MCF 10A (cell line): Measurements from ENCODE around the gene NEBL. TPM values are rescaled to one million over a fixed set of nuclear protein-coding genes. Genes with fewer than 3 reads are reported as not detected.

Experiments
- BruUV-seq: library from RNA; stranded (reverse); fragments of 400-500 nt; replicated peaks from 2 replicates; lab custom pipeline; 2021; lab: Mats Ljungman, UMichigan
- CTCF ChIA-PET: fragments of 300-600 bp; sonication (Branson Sonifier 250); formaldehyde crosslinking; extraction: SDS; loops from one replicate; lab custom pipeline; 2021; ENCODE audit warnings: antibody characterized with exemption, inconsistent platforms; lab: Yijun Ruan, JAX
- POLR2A ChIA-PET: fragments of 300-600, 350-650 bp; sonication (Branson Sonifier 250); formaldehyde crosslinking; extraction: SDS; loops from one replicate; lab custom pipeline; 2020; ENCODE audit warnings: antibody characterized with exemption, inconsistent platforms; lab: Yijun Ruan, JAX
- DNase-seq: peaks from one replicate; pipeline ENCODE4 v3.0.0-alpha.2; 2018; ENCODE audit not compliant: unreplicated experiment
- H3K27ac Mint-ChIP-seq: one replicate; pipeline ENCODE4 v1.8.0; 2022; ENCODE audit warnings: mild to moderate bottlenecking, low read depth, mixed read lengths; ENCODE audit not compliant: unreplicated experiment
- H3K27me3 Mint-ChIP-seq: one replicate; pipeline ENCODE4 v1.8.0; 2022; ENCODE audit warnings: mixed read lengths; ENCODE audit not compliant: insufficient read depth, unreplicated experiment
- H3K36me3 Mint-ChIP-seq: one replicate; pipeline ENCODE4 v1.8.0; 2022; ENCODE audit warnings: mild to moderate bottlenecking, moderate library complexity, mixed read lengths; ENCODE audit not compliant: insufficient read depth, unreplicated experiment
- H3K4me1 Mint-ChIP-seq: one replicate; pipeline ENCODE4 v1.8.0; 2022; ENCODE audit warnings: mixed read lengths; ENCODE audit not compliant: insufficient read depth, unreplicated experiment
- H3K4me3 Mint-ChIP-seq: one replicate; pipeline ENCODE4 v1.8.0; 2022; ENCODE audit warnings: mild to moderate bottlenecking, moderate library complexity, mixed read lengths; ENCODE audit not compliant: unreplicated experiment
- H3K9me3 Mint-ChIP-seq: one replicate; pipeline ENCODE4 v1.8.0; 2022; ENCODE audit warnings: mixed read lengths; ENCODE audit not compliant: unreplicated experiment
- intact Hi-C: fragments of 100-400 bp; cut with micrococcal nuclease; formaldehyde crosslinking; loops from 2 replicates; pipeline ENCODE4 v1.14.1; 2022
- total RNA-seq: library from RNA; stranded (reverse); gene quantifications from 2 replicates; pipeline ENCODE4 v1.2.3, GENCODE V29; 2022
- TF ChIP-seq, protein P1 (sequence below): fragments of 200-600 bp; IDR thresholded peaks from one replicate; pipeline ENCODE4 v1.8.0; 2022; ENCODE audit warnings: antibody characterized with exemption, mild to moderate bottlenecking; ENCODE audit not compliant: unreplicated experiment

Gene NEBL
- total RNA-seq, 1 experiment from 2014 or later = 30.6 TPM

DNA sequence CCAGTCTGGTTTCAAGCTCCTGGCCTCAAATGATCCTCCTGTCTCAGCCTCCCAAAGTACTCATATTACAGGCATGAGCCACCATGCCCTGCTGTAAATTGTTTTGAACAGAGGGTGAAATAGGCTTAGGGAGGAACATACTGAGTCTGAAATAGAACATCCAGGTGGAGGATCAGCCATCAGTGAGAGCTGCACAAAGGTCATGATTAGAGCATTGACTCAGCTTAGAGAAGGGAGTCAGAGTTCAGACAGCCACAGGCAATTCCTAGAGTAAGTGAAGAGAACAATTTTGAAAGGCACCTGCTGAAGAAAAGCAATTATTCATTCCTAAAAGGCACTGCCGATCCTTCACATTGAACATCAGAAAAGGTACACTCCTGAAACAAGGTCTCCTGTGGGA is 15.9 kb upstream of the NEBL start:
- Mint-ChIP-seq H3K9me3 (no peaks in the 10 kb centered on the region), H3K27me3 (no peaks in the 10 kb centered on the region), H3K4me3 (no peak overlapping the region), H3K36me3 (no peaks in the 10 kb centered on the region), H3K4me1 (no peaks in the 10 kb centered on the region), H3K27ac (no peak overlapping the region)
- ChIA-PET POLR2A (interaction anchor here (1.7 kb wide), 1 partner anchor 13 kb away, joined by 5 read pairs; no protein-coding TSS in a partner anchor), CTCF (interaction anchor here (0.7 kb wide), 2 partner anchors 44 to 395 kb away, joined by 3 to 5 read pairs; no protein-coding TSS in a partner anchor)
- TF ChIP-seq, protein P1, sequence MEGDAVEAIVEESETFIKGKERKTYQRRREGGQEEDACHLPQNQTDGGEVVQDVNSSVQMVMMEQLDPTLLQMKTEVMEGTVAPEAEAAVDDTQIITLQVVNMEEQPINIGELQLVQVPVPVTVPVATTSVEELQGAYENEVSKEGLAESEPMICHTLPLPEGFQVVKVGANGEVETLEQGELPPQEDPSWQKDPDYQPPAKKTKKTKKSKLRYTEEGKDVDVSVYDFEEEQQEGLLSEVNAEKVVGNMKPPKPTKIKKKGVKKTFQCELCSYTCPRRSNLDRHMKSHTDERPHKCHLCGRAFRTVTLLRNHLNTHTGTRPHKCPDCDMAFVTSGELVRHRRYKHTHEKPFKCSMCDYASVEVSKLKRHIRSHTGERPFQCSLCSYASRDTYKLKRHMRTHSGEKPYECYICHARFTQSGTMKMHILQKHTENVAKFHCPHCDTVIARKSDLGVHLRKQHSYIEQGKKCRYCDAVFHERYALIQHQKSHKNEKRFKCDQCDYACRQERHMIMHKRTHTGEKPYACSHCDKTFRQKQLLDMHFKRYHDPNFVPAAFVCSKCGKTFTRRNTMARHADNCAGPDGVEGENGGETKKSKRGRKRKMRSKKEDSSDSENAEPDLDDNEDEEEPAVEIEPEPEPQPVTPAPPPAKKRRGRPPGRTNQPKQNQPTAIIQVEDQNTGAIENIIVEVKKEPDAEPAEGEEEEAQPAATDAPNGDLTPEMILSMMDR = no peak
- intact Hi-C loops = no loop called here
- DNase-seq = no peak
- BruUV-seq = no TSS peak

DNA sequence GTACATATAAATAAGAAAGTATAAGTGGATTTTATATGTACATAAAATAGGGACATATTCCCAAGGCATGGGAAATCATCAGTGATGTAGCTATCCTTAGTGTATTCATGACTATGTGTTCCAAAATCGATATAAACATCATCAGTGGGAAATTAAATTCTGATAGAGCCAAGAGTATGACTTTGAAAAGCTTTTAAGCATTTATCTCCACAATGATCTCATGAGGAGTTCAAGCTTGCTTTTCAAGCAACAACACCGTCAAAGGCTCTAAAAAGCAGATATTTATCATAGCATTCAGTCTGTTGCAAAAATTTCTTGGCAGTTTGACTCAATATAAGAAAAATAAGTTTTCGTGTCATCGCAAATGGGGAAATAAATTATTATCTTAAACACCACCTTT is 14.5 kb upstream of the NEBL start:
- intact Hi-C loops = no loop called here
- Mint-ChIP-seq H3K9me3 (no peaks in the 10 kb centered on the region), H3K4me3 (no peak overlapping the region), H3K27me3 (no peaks in the 10 kb centered on the region), H3K27ac (no peak overlapping the region), H3K4me1 (no peaks in the 10 kb centered on the region), H3K36me3 (no peaks in the 10 kb centered on the region)
- ChIA-PET POLR2A (interaction anchor here (0.8 kb wide), 1 partner anchor 1318 kb away, joined by 3 read pairs; no protein-coding TSS in a partner anchor), CTCF (no interaction called here)
- no TSS peak for BruUV-seq
- TF ChIP-seq, protein P1 = no peak
- DNase-seq = no peak

DNA sequence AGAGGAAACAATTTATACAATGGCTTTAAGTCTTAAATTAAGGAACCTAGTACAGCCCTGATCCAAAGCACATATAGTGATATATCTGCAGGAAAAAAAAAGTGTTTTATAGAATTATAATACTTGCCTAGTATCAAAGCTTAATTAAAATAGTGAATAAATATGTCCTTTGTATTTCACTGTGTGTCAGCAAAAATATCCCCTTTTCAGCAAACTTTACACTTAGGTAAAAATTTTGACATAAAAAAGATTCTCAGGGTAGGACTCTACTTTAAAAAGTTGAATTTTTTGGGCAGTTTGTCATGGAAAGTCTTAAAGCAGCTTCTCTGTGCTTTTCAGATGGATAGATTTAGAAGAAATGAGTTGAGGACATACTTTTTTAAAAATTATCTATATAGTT is 12.7 kb upstream of the NEBL start:
- intact Hi-C loops = no loop called here
- no TSS peak for BruUV-seq
- CTCF ChIA-PET = interaction anchor here (0.6 kb wide), 1 partner anchor 25 kb away, joined by 3 read pairs; no protein-coding TSS in a partner anchor

DNA sequence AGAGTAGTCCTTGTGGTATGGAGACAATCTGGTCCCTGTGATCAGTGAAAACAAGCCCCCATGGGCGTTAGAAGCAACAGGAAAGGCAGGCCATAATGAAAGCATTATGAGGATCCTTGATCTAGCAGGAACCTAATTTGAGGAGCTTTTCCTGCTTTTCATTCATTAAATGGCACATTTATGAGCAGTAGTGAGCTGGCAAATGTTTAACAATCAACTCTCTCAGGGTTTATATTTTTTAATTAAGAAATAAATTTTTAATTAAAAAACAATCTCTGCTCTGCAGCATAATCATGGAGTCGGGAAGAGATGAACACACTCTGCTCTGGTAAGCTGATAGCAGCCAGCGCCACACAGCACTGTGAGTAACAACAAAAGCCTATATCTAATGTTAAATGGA is 11.3 kb upstream of the NEBL start:
- POLR2A ChIA-PET = no interaction called here
- no peak overlapping the region for H3K27ac Mint-ChIP-seq
- no peaks in the 10 kb centered on the region for H3K27me3 Mint-ChIP-seq
- DNase-seq = no peak
- CTCF ChIA-PET = interaction anchor here (1.1 kb wide), 1 partner anchor 8 kb away, joined by 3 read pairs; no protein-coding TSS in a partner anchor
- no TSS peak for BruUV-seq
- intact Hi-C loops = no loop called here
- H3K36me3 Mint-ChIP-seq = peaks cover 4% of the 10 kb centered on the region
- H3K4me3 Mint-ChIP-seq = no peak overlapping the region
- TF ChIP-seq, protein P1 = no peak
- H3K9me3 Mint-ChIP-seq = no peaks in the 10 kb centered on the region
- no peaks in the 10 kb centered on the region for H3K4me1 Mint-ChIP-seq

More for the DNA sequence above, 12.7 kb upstream of the NEBL start:
- DNase-seq = no peak
- TF ChIP-seq, protein P1 = no peak
- Mint-ChIP-seq H3K36me3 (no peaks in the 10 kb centered on the region), H3K27ac (no peak overlapping the region), H3K9me3 (no peaks in the 10 kb centered on the region), H3K4me1 (no peaks in the 10 kb centered on the region), H3K4me3 (no peak overlapping the region), H3K27me3 (no peaks in the 10 kb centered on the region)
- POLR2A ChIA-PET = interaction anchor here (0.7 kb wide), 1 partner anchor 8 kb away, joined by 3 read pairs; no protein-coding TSS in a partner anchor
